Astrocyte of the cerebellum (primary cell): ENCODE results near the gene DAPP1.
"Not testable (repeated sequence)": the region's sequence is repeated elsewhere in the genome, so short reads cannot be mapped to it uniquely, and the experiment has no call there.

Experiments
- DNase-seq: peaks from one replicate; pipeline ENCODE4 v3.0.0-alpha.2; 2011; ENCODE audit warnings: low read depth
- H3K4me3 ChIP-seq: 2 replicates; pipeline ENCODE4 v1.5.1; 2011; ENCODE audit warnings: mild to moderate bottlenecking, low read depth, low read length, moderate library complexity
- CTCF ChIP-seq: IDR thresholded peaks from 2 replicates; pipeline ENCODE4 v1.5.1; 2012; ENCODE audit warnings: low read length, low read depth, moderate library complexity, mild to moderate bottlenecking; ENCODE audit errors: missing control alignments
- in situ Hi-C: cut with HindIII; loops from 2 replicates; pipeline ENCODE4 v1.10.0; 2017; ENCODE audit warnings: low sequenced_read_pairs

DAPP1 gene

GRCh38 chr4:99822734-99823133, 6.1 kb downstream of the DAPP1 start:
- in situ Hi-C loops, result no loop called here
- DNase-seq, result no peak
- no peak for TF ChIP-seq CTCF
- H3K4me3 ChIP-seq, result no peak overlapping the region

- no peak overlapping the region for H3K4me3 ChIP-seq
- no peak for TF ChIP-seq CTCF
- no peak for DNase-seq
- in situ Hi-C loops, result no loop called here
Measured at GRCh38 chr4:99824070-99824599, 7.5 kb downstream of the DAPP1 start.

GRCh38 chr4:99825272-99825671, 8.6 kb downstream of the DAPP1 start:
- in situ Hi-C loops, result no loop called here
- DNase-seq, result no peak
- no peak overlapping the region for H3K4me3 ChIP-seq
- TF ChIP-seq CTCF, result no peak

- no peak overlapping the region for H3K4me3 ChIP-seq
- DNase-seq, result no peak
- no peak for TF ChIP-seq CTCF
- in situ Hi-C loops, result no loop called here
Measured at GRCh38 chr4:99826016-99826415, 9.4 kb downstream of the DAPP1 start.

- H3K4me3 ChIP-seq, result no peak overlapping the region
- no peak for DNase-seq
- TF ChIP-seq CTCF, result no peak
- in situ Hi-C loops, result no loop called here
Measured at GRCh38 chr4:99827454-99827853, 10.8 kb downstream of the DAPP1 start.

- TF ChIP-seq CTCF, result no peak
- in situ Hi-C loops, result no loop called here
- no peak for DNase-seq
- no peak overlapping the region for H3K4me3 ChIP-seq
Measured at GRCh38 chr4:99827857-99828256, 11.2 kb downstream of the DAPP1 start.

- DNase-seq, result no peak
- in situ Hi-C loops, result no loop called here
- TF ChIP-seq CTCF, result no peak
- H3K4me3 ChIP-seq, result no peak overlapping the region
Measured at GRCh38 chr4:99828477-99828876, 11.8 kb downstream of the DAPP1 start.

GRCh38 chr4:99830051-99830450, 13.4 kb downstream of the DAPP1 start:
- in situ Hi-C loops, H3K4me3 ChIP-seq: not testable (repeated sequence)

More at GRCh38 chr4:99830051-99830450, 13.4 kb downstream of the DAPP1 start:
- DNase-seq, result not testable (repeated sequence)
